SU-DHL-6 (cell line): ENCODE data around the gene DNAAF3.
"Not testable (repeated sequence)": the region's sequence is repeated elsewhere in the genome, so short reads cannot be mapped to it uniquely, and the experiment has no call there.

Source experiments
- H2AFZ ChIP-seq: fragments of 200-600 bp; sonication (generic); 2 replicates; pipeline ENCODE4 v1.6.1; 2014; ENCODE audit warnings: low read depth, mild to moderate bottlenecking, moderate library complexity, mixed read lengths, antibody characterized with exemption, low read length; ENCODE audit not compliant: severe bottlenecking
- H3F3A ChIP-seq: fragments of 200-600 bp; shearing (Covaris generic); 2 replicates; pipeline ENCODE4 v1.6.0; 2016; ENCODE audit warnings: antibody characterized with exemption, mild to moderate bottlenecking; ENCODE audit not compliant: insufficient read depth
- H3K27ac ChIP-seq: fragments of 200-600 bp; sonication (generic); 2 replicates; pipeline ENCODE4 v1.5.1; 2016; ENCODE audit warnings: low read depth, mild to moderate bottlenecking, low read length, moderate library complexity, mixed read lengths
- H3K27me3 ChIP-seq: fragments of 200-600 bp; sonication (generic), shearing (Covaris generic); 2 replicates; pipeline ENCODE4 v1.6.0; 2014; ENCODE audit warnings: mild to moderate bottlenecking, low read length
- H3K36me3 ChIP-seq: fragments of 200-600 bp; sonication (generic); 2 replicates; pipeline ENCODE4 v1.6.1; 2014; ENCODE audit warnings: mild to moderate bottlenecking, low read length, mixed read lengths
- H3K4me2 ChIP-seq: fragments of 300-600, 200-600 bp; shearing (Covaris generic), sonication (generic); 2 replicates; pipeline ENCODE4 v1.6.0; 2014; ENCODE audit warnings: low read length, low read depth, mild to moderate bottlenecking; ENCODE audit not compliant: poor library complexity, severe bottlenecking
- H3K4me3 ChIP-seq: fragments of 200-600 bp; sonication (generic); 2 replicates; pipeline ENCODE4 v1.5.1; 2014; ENCODE audit warnings: antibody characterized with exemption, low read length, mild to moderate bottlenecking, mixed read lengths; ENCODE audit not compliant: insufficient read depth, poor library complexity, severe bottlenecking
- H3K79me2 ChIP-seq: fragments of 200-600 bp; sonication (generic); 2 replicates; pipeline ENCODE4 v1.6.1; 2014; ENCODE audit warnings: mild to moderate bottlenecking, low read length, moderate library complexity; ENCODE audit not compliant: insufficient read depth
- H3K9ac ChIP-seq: fragments of 200-600 bp; sonication (generic); 2 replicates; pipeline ENCODE4 v1.7.0; 2014; ENCODE audit warnings: mild to moderate bottlenecking, low read length
- H3K9me2 ChIP-seq: fragments of 200-600 bp; sonication (generic); replicated peaks from 2 replicates; pipeline ENCODE4 v1.6.1; 2014; ENCODE audit warnings: low read length; ENCODE audit not compliant: insufficient read depth
- H3K9me3 ChIP-seq: fragments of 200-600 bp; sonication (generic); 2 replicates; pipeline ENCODE4 v1.6.1; 2014; ENCODE audit warnings: low read length, mixed read lengths; ENCODE audit not compliant: insufficient read depth
- H4K20me1 ChIP-seq: fragments of 200-600 bp; sonication (generic); 2 replicates; pipeline ENCODE4 v1.6.1; 2014; ENCODE audit warnings: low read depth, mild to moderate bottlenecking, antibody characterized with exemption, low read length, moderate library complexity, mixed read lengths
- EZH2phosphoT487 ChIP-seq: fragments of 200-600 bp; sonication (generic), shearing (Covaris generic); conservative IDR thresholded peaks from 2 replicates; pipeline ENCODE4 v1.6.1; 2018; ENCODE audit warnings: mild to moderate bottlenecking, antibody characterized with exemption, low read length, moderate library complexity, mixed read lengths
- TF ChIP-seq, protein P1 (sequence below): fragments of 200-600 bp; sonication (generic); IDR thresholded peaks from one replicate; pipeline ENCODE4 v1.5.1; 2017; ENCODE audit warnings: antibody characterized with exemption, mild to moderate bottlenecking, low read length, moderate library complexity; ENCODE audit not compliant: insufficient read depth, poor library complexity, severe bottlenecking

DNAAF3 gene

DNA sequence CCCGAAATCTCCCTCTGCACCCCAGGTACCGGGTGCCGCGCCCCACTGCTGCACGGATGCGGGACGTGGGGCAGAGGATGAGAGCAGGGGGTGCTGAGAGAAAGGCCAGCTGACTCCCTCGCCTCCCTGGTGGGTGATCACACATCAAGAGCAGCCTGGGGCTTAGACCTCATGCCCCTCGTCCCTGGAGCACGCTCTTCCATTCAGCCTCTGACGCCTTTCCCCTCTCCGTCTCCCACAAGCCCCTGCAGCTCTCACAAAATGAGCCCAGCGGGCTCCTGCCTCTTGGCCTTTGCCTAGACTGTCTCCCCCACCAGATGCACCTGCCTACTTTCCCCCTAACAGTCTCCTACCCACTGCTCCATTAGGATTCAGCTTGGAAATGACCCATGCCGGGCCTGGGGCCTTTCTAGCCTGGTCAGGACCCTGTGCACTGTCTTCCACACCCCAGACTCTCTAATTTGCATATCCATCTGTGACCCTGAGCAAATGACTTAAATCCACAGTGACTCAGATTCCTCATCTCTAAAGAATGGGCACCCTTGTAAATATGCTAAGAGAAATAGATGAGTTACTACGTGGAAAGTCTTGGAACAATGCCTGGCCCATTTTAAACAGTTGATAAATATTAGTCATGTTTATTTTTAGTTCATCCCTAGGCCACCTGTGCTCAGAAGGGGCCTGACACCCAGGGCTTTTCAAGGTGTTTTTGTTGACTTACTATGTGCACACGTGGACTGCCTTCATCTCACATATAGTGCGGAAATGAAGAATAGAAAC is 43.5 kb upstream of the DNAAF3 start:
- H3K27ac ChIP-seq: no peak overlapping the region
- no peaks in the 10 kb centered on the region for H3K27me3 ChIP-seq
- no peak overlapping the region for H2AFZ ChIP-seq
- no peak overlapping the region for H3K9ac ChIP-seq
- peaks cover 5% of the 10 kb centered on the region; the same call in 1 of the 2 replicates for H3K9me3 ChIP-seq
- no peaks in the 10 kb centered on the region for H3K36me3 ChIP-seq
- no peak overlapping the region for H3K4me3 ChIP-seq
- no peaks in the 10 kb centered on the region for H3K79me2 ChIP-seq
- H3K9me2 ChIP-seq: no peaks in the 10 kb centered on the region
- H3F3A ChIP-seq: no peaks in the 10 kb centered on the region
- H4K20me1 ChIP-seq: no peaks in the 10 kb centered on the region
- TF ChIP-seq, protein P1, sequence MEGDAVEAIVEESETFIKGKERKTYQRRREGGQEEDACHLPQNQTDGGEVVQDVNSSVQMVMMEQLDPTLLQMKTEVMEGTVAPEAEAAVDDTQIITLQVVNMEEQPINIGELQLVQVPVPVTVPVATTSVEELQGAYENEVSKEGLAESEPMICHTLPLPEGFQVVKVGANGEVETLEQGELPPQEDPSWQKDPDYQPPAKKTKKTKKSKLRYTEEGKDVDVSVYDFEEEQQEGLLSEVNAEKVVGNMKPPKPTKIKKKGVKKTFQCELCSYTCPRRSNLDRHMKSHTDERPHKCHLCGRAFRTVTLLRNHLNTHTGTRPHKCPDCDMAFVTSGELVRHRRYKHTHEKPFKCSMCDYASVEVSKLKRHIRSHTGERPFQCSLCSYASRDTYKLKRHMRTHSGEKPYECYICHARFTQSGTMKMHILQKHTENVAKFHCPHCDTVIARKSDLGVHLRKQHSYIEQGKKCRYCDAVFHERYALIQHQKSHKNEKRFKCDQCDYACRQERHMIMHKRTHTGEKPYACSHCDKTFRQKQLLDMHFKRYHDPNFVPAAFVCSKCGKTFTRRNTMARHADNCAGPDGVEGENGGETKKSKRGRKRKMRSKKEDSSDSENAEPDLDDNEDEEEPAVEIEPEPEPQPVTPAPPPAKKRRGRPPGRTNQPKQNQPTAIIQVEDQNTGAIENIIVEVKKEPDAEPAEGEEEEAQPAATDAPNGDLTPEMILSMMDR: no peak
- no peak for TF ChIP-seq EZH2phosphoT487
- H3K4me2 ChIP-seq: no peak overlapping the region

DNA sequence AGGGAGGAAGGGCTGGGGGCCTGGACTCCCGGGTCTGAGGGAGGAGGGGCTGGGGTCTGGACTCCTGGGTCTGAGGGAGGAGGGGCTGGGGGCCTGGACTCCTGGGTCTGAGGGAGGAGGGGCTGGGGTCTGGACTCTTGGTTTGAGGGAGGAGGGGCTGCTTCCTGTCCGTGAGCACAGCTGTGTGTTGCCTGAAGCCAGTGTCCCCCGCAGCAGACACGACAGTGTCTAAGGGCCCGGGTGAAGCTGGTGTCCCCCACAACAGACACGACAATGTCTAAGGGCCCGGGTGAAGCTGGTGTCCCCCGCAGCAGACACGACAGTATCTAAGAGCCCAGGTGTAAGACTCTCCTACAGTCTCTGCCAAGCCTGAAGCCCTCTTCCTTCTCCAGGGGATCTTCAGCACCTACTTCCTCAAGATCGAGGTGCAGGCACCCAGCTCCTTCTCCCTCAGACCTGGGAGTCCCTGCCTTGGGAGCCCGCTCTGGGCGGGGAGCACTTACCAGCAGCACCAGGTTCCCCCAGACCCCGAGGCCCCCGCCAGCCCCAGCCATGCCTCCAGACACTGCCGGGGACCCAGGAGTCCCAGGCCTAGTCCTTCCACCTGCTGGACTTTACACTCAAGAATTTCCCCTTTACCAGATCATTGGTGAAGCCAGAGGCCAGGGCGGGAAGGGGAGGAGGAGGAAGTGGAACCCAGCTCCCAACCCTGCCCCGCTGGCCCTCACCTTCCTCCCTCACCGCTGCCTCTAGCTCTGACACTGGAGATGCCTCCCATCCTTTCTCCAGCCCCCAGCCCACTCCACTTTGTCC is 42.7 kb upstream of the DNAAF3 start, which contains the start of gene PTPRH:
Gene PTPRH, minus strand, starts transcription at position 622 of the 813 bp plus-strand sequence. Its CDS starts 68 bp downstream, at position 554.
- no peak within 1 kb of the TSS for H2AFZ ChIP-seq
- no peaks in the 10 kb centered on the region for H4K20me1 ChIP-seq
- H3K27ac ChIP-seq: no peak within 1 kb of the TSS
- no peak within 1 kb of the TSS for H3K9ac ChIP-seq
- TF ChIP-seq, protein P1: no peak
- no peak for TF ChIP-seq EZH2phosphoT487
- no peaks in the 10 kb centered on the region for H3K36me3 ChIP-seq
- peaks cover 5% of the 10 kb centered on the region; the same call in 1 of the 2 replicates for H3K9me3 ChIP-seq
- H3K4me3 ChIP-seq: no peak within 1 kb of the TSS
- H3K27me3 ChIP-seq: no peaks in the 10 kb centered on the region
- no peak within 1 kb of the TSS for H3K4me2 ChIP-seq
- H3F3A ChIP-seq: no peaks in the 10 kb centered on the region
- no peaks in the 10 kb centered on the region for H3K79me2 ChIP-seq
- no peaks in the 10 kb centered on the region for H3K9me2 ChIP-seq

DNA sequence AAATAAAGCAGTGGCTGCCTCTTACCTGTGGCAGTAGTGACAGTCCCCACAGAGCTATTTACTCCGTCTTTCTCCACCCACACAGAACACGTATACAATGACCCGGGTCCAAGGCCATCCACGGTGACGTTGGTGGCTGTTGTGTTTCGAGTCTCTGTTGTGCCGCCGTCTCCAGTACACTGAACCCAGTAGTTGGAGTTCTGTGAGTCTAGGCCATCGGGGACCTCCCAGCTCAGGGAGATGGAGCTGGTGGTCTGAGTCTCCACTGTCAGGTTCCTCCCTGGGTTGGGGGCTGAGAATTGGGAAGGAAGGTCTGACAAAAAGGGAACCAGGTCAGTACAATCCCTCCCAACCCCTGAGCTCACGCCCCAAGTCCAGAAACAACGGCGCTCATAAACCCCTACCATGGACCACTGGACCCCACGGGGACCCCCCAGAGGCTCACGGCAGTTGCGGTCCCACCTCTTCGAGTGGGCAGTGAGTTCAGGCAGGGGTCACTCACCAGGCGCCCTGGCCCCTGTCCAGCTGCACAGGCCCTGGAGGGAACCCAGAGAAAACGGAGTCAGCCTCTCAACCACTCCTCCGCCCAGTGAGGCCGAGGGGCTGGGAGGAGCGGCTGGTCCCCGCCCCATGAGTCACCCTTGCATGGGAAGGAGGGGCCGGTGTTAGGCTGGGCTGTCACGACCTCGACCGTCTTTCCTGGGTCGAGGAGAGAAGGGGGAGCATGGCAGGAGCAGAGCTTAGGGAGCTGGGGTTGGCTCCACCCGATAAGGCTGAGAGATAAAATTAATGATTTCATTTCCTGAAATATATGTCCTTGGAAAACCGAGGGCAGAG is 40.5 kb upstream of the DNAAF3 start:
- Histone ChIP-seq H3F3A (no peaks in the 10 kb centered on the region), H3K4me2 (no peak overlapping the region), H3K9ac (no peak overlapping the region), H3K4me3 (no peak overlapping the region), H2AFZ (no peak overlapping the region), H3K36me3 (no peaks in the 10 kb centered on the region), H3K27ac (no peak overlapping the region), H3K9me3 (no peaks in the 10 kb centered on the region), H3K79me2 (no peaks in the 10 kb centered on the region), H3K27me3 (no peaks in the 10 kb centered on the region), H4K20me1 (no peaks in the 10 kb centered on the region), H3K9me2 (no peaks in the 10 kb centered on the region)
- TF ChIP-seq EZH2phosphoT487: no peak
- TF ChIP-seq, protein P1: no peak

DNA sequence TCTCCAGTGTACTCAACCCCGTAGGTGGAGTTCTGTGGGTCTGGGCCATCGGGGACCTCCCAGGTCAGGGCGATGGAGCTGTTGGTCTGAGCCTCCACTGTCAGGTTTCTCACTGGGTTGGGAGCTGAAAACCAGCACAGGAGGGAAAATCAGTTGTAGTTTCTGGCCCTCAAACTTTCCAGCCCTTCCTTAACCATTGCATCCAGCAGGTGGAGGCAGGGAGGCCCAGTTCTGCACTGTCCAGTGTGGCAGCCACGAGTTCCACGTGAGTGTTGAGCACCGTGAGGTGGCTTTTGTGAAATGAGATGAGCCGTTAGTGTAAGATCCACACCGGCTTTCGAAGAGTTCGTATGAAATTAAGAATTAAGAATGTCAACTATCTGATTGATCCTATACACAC is 35.8 kb upstream of the DNAAF3 start:
- H3K9ac ChIP-seq, H2AFZ ChIP-seq, H3K36me3 ChIP-seq, H3K4me2 ChIP-seq, H3K9me2 ChIP-seq, H3F3A ChIP-seq, H3K4me3 ChIP-seq, H3K79me2 ChIP-seq, H3K27me3 ChIP-seq, H4K20me1 ChIP-seq, H3K9me3 ChIP-seq, H3K27ac ChIP-seq: not testable (repeated sequence)
